Activated naive CD8-positive, alpha-beta T cell treated with anti-CD3 and anti-CD28 coated beads for 36 hours (primary cell): ENCODE results near the gene KLF14. TPM values are rescaled to one million over a fixed set of nuclear protein-coding genes. Genes with fewer than 3 reads are reported as not detected.
"Not testable (repeated sequence)": the region's sequence is repeated elsewhere in the genome, so short reads cannot be mapped to it uniquely, and the experiment has no call there.

Experiments used
- DNase-seq: peaks from one replicate; pipeline ENCODE4 v3.0.0; 2021
- H3K27ac Mint-ChIP-seq: one replicate; pipeline ENCODE4 v1.8.0; 2022; ENCODE audit warnings: mild to moderate bottlenecking, moderate library complexity, mixed read lengths
- H3K27me3 Mint-ChIP-seq: one replicate; pipeline ENCODE4 v1.8.0; 2022; ENCODE audit warnings: mild to moderate bottlenecking, mixed read lengths
- H3K36me3 Mint-ChIP-seq: one replicate; pipeline ENCODE4 v1.8.0; 2021; ENCODE audit warnings: mild to moderate bottlenecking, mixed read lengths
- H3K4me1 Mint-ChIP-seq: one replicate; pipeline ENCODE4 v1.8.0; 2021; ENCODE audit warnings: mixed read lengths
- H3K4me3 Mint-ChIP-seq: one replicate; pipeline ENCODE4 v1.8.0; 2022; ENCODE audit warnings: mild to moderate bottlenecking, moderate library complexity, mixed read lengths
- H3K9me3 Mint-ChIP-seq: one replicate; pipeline ENCODE4 v1.8.0; 2022; ENCODE audit warnings: mixed read lengths
- total RNA-seq, 2 experiments: library from RNA; stranded (reverse); gene quantifications; one replicate each; pipeline ENCODE4 v1.2.3, GENCODE V29; 2021

KLF14 gene
- total RNA-seq, 2 experiments from 2014 or later = not detected

DNA sequence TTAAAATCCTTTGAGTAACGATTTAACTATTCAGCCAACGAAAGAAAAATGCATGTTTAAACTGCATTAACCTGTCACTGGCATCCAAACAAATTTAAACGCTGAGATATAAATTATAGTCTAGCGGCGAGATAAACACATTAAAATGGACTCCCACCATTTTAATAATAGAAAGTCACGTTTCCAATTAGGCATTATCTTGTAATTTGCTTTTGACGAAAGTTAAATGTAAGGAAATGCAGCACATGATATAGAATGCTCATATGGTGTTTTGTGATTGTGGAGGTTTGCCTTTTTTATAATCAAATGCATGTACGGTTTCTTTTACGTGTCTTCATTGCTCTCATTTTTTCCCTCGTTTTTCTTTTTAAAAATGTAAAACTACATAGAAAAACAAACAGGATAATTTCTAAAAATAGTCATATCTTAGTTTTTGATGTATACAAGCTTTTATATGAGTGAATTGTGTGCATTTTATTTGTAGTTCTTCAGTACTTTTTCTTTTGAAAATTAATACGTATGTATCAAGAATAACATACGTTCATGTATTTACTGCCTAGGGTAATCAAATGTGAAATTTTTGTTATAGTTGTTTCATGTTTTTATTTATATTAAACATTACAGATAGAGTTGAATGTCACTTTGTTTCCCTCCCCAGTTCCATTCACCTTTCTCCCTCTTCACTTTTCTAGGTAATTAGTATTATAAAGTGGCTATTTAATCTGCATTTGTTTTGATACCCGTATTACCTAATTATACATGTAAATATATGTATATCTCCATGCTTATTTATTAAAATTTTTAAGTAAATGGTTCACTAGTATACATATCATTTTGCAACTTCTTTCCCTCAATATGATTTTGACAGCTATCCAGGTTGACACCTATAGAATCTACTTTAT is 1.1 kb upstream of the KLF14 start:
- no peak for DNase-seq
- no peak overlapping the region for H3K27ac Mint-ChIP-seq
- H3K4me3 Mint-ChIP-seq = peak overlapping the region; percentile 79
- H3K9me3 Mint-ChIP-seq = peaks cover 8% of the 10 kb centered on the region
- H3K27me3 Mint-ChIP-seq = peaks cover 76% of the 10 kb centered on the region
- peaks cover 6% of the 10 kb centered on the region for H3K36me3 Mint-ChIP-seq
- peaks cover 9% of the 10 kb centered on the region for H3K4me1 Mint-ChIP-seq

DNA sequence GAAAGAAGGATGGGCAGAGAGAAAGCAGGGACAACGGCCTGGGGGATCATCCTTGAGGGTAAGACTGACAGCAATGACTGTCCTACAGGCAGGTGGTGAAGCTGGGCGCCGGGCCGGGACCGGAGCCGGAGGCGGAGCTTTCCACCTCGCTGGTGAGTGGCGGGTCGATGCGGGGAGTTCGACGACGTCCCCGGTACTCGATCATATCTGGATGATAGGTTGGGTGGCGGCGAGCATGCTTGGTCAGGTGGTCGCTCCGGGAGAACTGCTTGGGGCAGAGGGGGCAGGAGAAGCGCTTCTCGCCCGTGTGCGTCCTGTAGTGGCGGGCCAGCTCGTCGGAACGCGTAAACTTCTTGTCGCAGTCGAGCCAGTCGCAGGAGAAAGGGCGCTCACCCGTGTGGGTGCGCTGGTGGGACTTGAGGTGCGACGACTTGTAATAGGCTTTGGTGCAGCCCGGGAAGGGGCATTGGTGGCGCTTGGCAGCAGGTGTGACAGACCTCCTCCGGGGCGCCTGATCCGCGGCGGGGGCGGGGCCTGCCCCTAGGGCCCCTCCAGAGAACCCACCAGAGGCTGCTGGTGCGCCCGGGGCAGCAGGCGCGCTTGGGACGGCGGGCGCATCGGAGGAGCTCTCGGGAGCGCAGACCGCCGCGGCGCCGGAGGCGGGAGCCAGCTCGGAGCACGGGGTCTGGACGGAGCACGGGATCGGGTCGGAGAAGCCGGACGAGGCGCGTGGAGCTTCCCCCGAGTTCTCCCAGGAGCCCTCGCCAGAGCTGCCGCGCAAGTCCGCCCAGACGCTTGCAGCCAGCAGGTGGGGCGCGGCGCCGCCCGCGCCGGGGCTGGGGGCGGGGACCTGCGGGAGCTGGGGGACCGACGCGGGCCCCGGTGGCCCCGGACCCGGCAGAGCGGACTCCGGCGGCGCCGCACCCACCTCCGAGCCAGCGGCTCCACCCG is 752 bp downstream of the KLF14 start:
- H3K27ac Mint-ChIP-seq = no peak overlapping the region
- peaks cover 89% of the 10 kb centered on the region for H3K27me3 Mint-ChIP-seq
- H3K4me3 Mint-ChIP-seq = peak overlapping the region; percentile 55
- DNase-seq = peak; percentile 32
- peaks cover 8% of the 10 kb centered on the region for H3K9me3 Mint-ChIP-seq
- peaks cover 9% of the 10 kb centered on the region for H3K4me1 Mint-ChIP-seq
- peaks cover 6% of the 10 kb centered on the region for H3K36me3 Mint-ChIP-seq

DNA sequence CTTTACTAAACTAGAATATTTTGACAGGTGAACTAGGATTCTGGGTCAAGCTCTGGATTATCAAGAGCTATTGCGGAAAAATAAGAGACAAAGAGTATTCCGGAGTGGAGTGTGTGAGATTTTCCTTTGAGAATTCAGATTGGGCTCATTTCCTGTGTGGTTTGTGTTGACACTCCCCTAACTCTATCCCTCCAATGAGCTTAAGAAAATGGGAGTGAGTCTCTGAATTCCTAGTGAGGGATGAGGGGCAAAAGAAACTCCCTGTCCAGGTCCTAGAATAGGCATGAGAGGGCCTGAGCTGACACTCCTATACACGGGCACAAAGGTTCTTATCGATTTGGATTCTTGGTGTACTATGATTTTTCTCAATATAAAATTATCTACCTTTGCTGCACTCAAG is 10.2 kb downstream of the KLF14 start:
- Mint-ChIP-seq H3K27ac (no peak overlapping the region), H3K9me3 (no peaks in the 10 kb centered on the region), H3K27me3 (peaks cover 46% of the 10 kb centered on the region), H3K36me3 (no peaks in the 10 kb centered on the region), H3K4me1 (no peaks in the 10 kb centered on the region), H3K4me3 (no peak overlapping the region)
- DNase-seq = no peak

DNA sequence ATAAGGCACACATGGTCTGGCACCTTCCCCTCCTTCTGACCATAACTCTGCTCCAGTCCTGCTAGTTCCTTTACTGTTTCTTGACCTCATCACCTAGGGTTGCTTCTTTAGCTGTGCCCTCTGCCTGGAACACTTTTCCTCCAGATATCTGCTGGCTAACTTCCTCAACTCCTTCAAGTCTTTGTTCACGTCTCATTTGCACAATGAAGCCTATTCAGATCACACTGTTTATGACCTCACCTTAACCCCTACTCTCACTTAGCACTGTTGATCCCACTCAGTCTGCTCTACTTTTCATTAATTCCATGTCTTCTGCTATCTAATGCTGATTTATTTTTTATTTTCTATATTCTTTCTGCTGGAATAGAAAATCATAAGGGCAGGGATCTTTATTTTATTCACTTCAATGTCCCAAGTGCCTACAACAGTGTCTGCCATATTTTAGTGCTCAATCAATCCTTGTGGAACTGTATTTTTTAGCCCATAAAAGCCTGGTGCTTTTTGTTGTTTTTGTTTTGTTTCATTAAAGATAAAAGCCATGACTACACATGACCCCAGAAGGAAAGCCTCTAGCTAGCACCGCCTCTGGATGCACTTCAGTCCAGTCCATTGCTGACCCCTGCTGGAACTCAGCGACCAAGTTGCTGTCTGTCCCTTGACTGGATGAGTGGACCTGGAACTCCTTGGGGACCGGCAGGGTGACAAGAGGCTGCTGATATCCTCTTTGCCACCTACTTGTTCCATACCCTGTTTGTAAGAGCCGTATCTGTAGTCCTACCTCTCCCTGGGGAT is 12.3 kb downstream of the KLF14 start:
- Mint-ChIP-seq H3K4me3 (no peak overlapping the region), H3K4me1 (no peaks in the 10 kb centered on the region), H3K36me3 (no peaks in the 10 kb centered on the region), H3K27ac (no peak overlapping the region), H3K9me3 (no peaks in the 10 kb centered on the region), H3K27me3 (peaks cover 30% of the 10 kb centered on the region)
- DNase-seq = peak; percentile 7

DNA sequence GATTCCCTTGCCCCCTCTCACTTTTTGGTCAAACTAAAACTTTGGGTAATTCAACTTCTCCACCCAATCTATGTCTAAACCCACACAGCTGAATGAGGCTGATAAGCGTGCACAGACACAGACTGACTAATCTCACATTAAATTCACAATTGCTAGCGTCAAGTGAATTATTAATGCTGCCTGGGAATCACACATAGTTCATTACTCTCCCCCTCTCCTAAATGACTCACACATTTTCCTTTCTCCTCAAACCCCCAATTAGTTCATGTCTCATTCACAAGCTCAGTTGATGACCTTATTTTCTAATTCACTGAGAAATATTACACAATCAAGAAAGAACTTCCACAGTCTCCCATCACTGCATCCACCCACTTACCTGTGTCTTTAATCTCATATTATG is 14.5 kb downstream of the KLF14 start:
- Mint-ChIP-seq H3K4me3 (no peak overlapping the region), H3K9me3 (no peaks in the 10 kb centered on the region), H3K4me1 (no peaks in the 10 kb centered on the region), H3K36me3 (no peaks in the 10 kb centered on the region), H3K27me3 (peaks cover 20% of the 10 kb centered on the region), H3K27ac (no peak overlapping the region)
- DNase-seq = no peak

DNA sequence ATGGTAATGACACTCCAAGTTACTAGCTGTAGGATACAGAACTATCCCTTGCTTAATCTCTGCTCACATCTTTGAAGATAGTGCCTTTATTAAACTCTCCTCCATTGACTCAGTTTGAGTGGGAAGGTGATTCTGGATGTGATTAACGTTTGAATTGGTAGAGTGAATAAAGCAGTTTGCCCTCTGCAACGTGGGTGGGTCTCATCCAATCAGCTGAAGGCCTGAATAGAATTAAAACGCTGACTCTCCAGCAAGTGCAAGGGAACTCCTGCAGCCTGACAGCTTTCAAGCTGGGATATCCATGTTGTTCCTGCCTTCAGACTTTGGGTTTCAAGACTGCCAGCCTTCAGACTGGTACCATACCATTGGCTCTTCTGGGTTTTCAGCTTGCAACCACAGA is 21.6 kb downstream of the KLF14 start:
- no peaks in the 10 kb centered on the region for H3K9me3 Mint-ChIP-seq
- peaks cover 27% of the 10 kb centered on the region for H3K27me3 Mint-ChIP-seq
- H3K27ac Mint-ChIP-seq = no peak overlapping the region
- no peaks in the 10 kb centered on the region for H3K4me1 Mint-ChIP-seq
- DNase-seq = no peak
- no peaks in the 10 kb centered on the region for H3K36me3 Mint-ChIP-seq
- H3K4me3 Mint-ChIP-seq = no peak overlapping the region

DNA sequence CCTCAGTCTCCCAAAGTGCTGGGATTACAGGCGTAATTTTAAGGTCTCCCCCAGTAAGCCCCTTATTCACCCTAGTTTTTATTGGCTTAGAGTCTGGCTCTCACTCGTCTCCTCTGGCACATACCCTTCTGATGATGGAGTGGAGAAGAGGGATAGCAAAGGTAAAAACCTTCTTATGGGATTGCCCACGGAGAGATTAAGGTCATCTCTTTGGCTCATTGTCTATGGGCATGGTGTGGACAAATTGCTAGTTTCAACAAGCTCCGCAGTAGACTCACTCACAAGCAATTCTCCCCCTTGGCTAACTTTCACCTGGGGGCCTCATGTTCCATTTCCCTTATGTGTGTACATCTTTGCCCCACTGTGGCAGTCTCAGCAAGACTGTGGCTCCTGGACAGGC is 25.2 kb downstream of the KLF14 start:
- peaks cover 33% of the 10 kb centered on the region for H3K27me3 Mint-ChIP-seq
- peaks cover 4% of the 10 kb centered on the region for H3K9me3 Mint-ChIP-seq
- no peak for DNase-seq
- no peaks in the 10 kb centered on the region for H3K4me1 Mint-ChIP-seq
- H3K27ac Mint-ChIP-seq = no peak overlapping the region
- H3K36me3 Mint-ChIP-seq = no peaks in the 10 kb centered on the region
- no peak overlapping the region for H3K4me3 Mint-ChIP-seq

DNA sequence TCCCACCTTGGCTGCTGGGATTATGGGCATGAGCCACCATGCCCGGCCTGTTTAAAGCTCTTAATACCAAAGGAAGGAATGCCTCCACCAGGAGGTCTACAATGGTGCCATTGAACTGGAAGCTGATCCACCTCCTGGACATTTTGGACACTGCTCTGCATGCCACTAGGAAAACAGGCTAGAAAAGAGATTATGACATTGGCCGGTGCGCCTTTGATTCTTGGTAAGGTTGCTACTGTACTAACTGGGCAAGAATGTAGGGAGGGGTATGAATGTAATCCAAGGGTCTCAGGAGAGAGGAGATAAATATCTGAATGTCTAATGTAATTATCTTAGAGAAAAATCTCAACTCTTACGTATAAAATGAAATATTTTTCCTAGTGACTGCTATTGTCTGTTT is 26.0 kb downstream of the KLF14 start:
- Mint-ChIP-seq H3K9me3 (peaks cover 4% of the 10 kb centered on the region), H3K36me3 (no peaks in the 10 kb centered on the region), H3K27me3 (peaks cover 30% of the 10 kb centered on the region), H3K4me1 (no peaks in the 10 kb centered on the region), H3K27ac (no peak overlapping the region), H3K4me3 (no peak overlapping the region)
- no peak for DNase-seq

DNA sequence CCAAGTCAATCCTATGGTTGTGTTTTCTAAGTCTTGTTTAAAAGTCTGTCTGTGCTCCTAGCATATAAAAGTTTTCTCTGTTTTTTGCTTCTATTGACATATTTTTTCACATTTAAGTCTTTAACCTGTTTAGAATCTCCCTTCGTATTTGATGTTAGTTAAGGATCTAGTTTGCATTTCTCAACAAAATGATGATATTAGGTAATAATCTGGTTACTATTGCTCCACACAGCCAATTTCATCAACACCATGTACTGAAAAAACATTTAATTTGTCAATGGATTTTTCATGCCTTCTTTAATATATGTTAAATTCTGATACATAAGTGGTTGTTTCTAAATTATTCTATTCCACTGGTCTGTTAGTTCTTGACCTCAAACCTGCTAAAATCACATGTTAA is 30.2 kb downstream of the KLF14 start:
- Mint-ChIP-seq H3K36me3 (no peaks in the 10 kb centered on the region), H3K4me3 (no peak overlapping the region), H3K27me3 (peaks cover 20% of the 10 kb centered on the region), H3K9me3 (peaks cover 4% of the 10 kb centered on the region), H3K4me1 (no peaks in the 10 kb centered on the region), H3K27ac (no peak overlapping the region)
- DNase-seq = no peak

DNA sequence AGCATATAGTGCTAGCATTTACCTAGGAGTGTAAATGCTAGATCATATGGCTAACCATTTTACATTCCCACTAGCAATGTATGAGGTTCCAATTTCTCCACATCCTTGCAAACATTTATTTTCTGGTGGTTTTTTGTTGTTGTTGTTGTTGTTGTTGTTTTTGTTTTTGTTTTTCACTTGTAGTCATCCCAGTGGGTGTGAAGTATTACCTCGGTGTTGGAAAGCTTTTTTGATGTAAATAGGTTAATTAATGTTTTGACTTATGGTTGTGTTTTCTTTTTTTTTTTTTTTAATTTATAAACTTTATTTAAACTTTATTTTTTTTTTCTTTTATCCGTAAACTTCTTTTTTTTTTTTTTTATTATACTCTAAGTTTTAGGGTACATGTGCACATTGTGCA is 32.4 kb downstream of the KLF14 start:
- H3K4me3 Mint-ChIP-seq = no peak overlapping the region
- no peaks in the 10 kb centered on the region for H3K36me3 Mint-ChIP-seq
- no peak for DNase-seq
- H3K27ac Mint-ChIP-seq = no peak overlapping the region
- H3K27me3 Mint-ChIP-seq = peaks cover 16% of the 10 kb centered on the region
- H3K9me3 Mint-ChIP-seq = peaks cover 4% of the 10 kb centered on the region
- no peaks in the 10 kb centered on the region for H3K4me1 Mint-ChIP-seq

DNA sequence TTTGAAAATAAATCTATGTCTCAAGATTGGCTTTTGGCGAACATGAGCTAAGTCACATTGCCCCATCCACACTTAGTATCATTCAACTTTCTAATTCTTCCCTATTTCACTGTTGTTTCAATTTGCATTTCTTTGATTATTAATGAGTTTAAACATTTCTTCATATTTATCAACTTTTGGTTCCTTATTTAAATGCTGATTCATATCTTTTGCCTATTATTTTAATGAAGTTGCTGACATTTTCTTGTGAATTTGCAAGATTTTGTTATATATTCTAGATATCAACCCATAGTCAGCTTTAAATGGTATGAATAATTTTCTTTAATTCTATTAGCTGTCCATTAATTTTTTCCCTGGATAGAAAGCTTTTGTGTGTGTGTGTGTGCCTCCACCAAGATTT is 33.2 kb downstream of the KLF14 start:
- Mint-ChIP-seq H3K9me3 (no peaks in the 10 kb centered on the region), H3K4me3 (no peak overlapping the region), H3K27ac (no peak overlapping the region), H3K4me1 (no peaks in the 10 kb centered on the region), H3K27me3 (peaks cover 8% of the 10 kb centered on the region), H3K36me3 (no peaks in the 10 kb centered on the region)
- DNase-seq = no peak

DNA sequence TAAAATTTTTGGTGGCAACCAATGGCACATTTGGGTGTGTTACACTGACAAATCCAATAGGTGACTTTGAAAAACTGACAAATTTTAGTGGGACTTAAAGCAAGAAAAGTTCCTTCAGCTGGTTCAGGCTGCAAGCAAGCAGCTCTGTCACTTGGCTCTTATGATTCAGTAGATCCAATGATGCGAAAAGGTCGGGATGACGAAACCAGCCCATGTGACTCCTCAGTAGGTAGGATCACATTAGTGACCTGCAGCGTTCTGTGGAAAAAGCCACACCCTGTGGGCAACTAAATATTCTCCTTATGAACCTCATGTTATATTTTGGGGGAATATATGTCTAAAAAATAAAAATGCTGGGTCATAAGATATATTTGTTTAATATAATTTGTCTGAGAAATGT is 34.3 kb downstream of the KLF14 start:
- Mint-ChIP-seq H3K9me3 (no peaks in the 10 kb centered on the region), H3K27ac (no peak overlapping the region), H3K36me3 (no peaks in the 10 kb centered on the region), H3K4me1 (no peaks in the 10 kb centered on the region), H3K4me3 (no peak overlapping the region), H3K27me3 (peaks cover 8% of the 10 kb centered on the region)
- no peak for DNase-seq

DNA sequence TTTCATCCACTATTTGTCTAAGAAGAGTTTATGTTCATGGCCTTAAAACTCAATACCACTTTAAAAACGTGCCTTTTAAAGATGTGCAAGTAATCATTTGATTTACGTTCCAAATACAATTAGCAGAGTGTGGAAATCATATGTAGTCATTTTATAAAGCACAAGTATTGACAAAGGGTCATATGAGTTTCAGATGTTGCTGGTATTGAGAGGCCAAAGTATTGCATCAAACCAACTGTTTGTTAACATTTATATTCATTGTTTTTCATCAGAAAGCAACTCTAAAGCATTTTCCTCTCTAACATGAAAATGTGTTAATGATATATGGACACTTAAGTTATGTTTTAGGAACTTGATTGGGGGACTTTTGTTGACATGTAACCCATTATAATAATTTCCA is 36.2 kb downstream of the KLF14 start:
- H3K4me3 Mint-ChIP-seq = no peak overlapping the region
- no peaks in the 10 kb centered on the region for H3K4me1 Mint-ChIP-seq
- peaks cover 3% of the 10 kb centered on the region for H3K27me3 Mint-ChIP-seq

DNA sequence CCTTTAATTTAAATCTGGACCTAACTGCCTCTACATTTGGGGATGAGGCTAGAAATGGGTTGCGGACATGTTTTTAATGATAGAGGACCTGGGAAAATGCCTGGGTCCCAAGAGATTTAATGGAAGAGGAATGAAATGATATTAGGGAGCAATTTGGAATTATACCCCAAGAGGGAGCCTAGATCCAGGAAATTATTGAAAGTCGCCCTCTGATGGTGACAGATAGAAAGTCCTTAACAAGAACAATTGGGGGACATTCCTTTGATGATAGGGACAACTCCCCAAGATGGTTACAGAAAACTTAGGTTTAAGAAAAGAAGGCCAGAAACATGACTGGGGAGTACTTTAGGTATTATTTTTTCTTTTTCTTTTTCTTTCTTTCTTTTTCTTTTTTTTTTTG is 38.2 kb downstream of the KLF14 start:
- no peak for DNase-seq
- Mint-ChIP-seq H3K9me3 (peaks cover 7% of the 10 kb centered on the region), H3K4me1 (no peaks in the 10 kb centered on the region), H3K27me3 (no peaks in the 10 kb centered on the region), H3K36me3 (no peaks in the 10 kb centered on the region), H3K4me3 (no peak overlapping the region), H3K27ac (no peak overlapping the region)

More for the DNA sequence above, 36.2 kb downstream of the KLF14 start:
- Mint-ChIP-seq H3K36me3 (no peaks in the 10 kb centered on the region), H3K9me3 (no peaks in the 10 kb centered on the region), H3K27ac (no peak overlapping the region)
- DNase-seq = no peak

DNA sequence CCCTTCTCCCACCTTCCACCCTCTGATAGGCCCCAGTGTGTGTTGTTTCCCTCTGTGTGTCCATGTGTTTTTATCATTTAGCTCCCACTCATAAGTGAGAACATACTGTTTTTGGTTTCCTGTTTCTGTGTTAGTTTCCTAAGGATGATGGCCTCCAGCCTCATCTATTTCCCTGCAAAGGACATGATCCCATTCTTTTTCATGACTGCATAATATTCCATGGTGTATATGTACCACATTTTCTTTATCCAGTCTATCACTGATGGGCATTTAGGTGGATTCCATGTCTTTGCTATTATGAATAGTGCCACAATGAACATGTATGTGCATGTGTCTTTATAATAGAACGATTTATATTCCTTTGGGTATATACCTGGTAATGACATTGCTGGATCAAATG is 41.6 kb downstream of the KLF14 start:
- not testable (repeated sequence) for H3K27me3 Mint-ChIP-seq, H3K36me3 Mint-ChIP-seq, H3K4me1 Mint-ChIP-seq, DNase-seq, H3K27ac Mint-ChIP-seq, H3K4me3 Mint-ChIP-seq
- peaks cover 12% of the 10 kb centered on the region for H3K9me3 Mint-ChIP-seq
